H9 (cell line): ENCODE data around the gene GNA15. TPM values are rescaled to one million over a fixed set of nuclear protein-coding genes. Genes with fewer than 3 reads are reported as not detected.

ENCODE experiments used
- DNase-seq: peaks from one replicate; pipeline ENCODE4 v3.0.0-alpha.2; 2017
- H2AFZ ChIP-seq: one replicate; pipeline ENCODE4 v1.6.1; 2013; ENCODE audit warnings: mild to moderate bottlenecking, low read length, control low read depth, moderate library complexity
- H2AK5ac ChIP-seq: 2 replicates; pipeline ENCODE4 v1.6.1; 2013; ENCODE audit warnings: low read length, control low read depth, mixed read lengths; ENCODE audit not compliant: insufficient read length
- H2BK120ac ChIP-seq: one replicate; pipeline ENCODE4 v1.6.1; 2013; ENCODE audit warnings: low read depth, mild to moderate bottlenecking, low read length, control low read depth, inconsistent platforms; ENCODE audit not compliant: poor library complexity, severe bottlenecking
- H2BK12ac ChIP-seq: 2 replicates; pipeline ENCODE4 v1.6.1; 2013; ENCODE audit warnings: low read length, control low read depth, mixed read lengths, low read depth; ENCODE audit not compliant: insufficient read length
- H2BK15ac ChIP-seq: 2 replicates; pipeline ENCODE4 v1.6.1; 2013; ENCODE audit warnings: low read depth, low read length, control low read depth
- H2BK20ac ChIP-seq: one replicate; pipeline ENCODE4 v1.6.1; 2013; ENCODE audit warnings: low read depth, mild to moderate bottlenecking, low read length, control low read depth, inconsistent platforms; ENCODE audit not compliant: poor library complexity, severe bottlenecking
- H2BK5ac ChIP-seq: 2 replicates; pipeline ENCODE4 v1.6.1; 2013; ENCODE audit warnings: low read length, control low read depth, mixed read lengths; ENCODE audit not compliant: insufficient read length
- H3K14ac ChIP-seq: 2 replicates; pipeline ENCODE4 v1.6.1; 2013; ENCODE audit warnings: low read length, control low read depth; ENCODE audit not compliant: insufficient read depth
- H3K18ac ChIP-seq: 2 replicates; pipeline ENCODE4 v1.6.1; 2013; ENCODE audit warnings: low read depth, mild to moderate bottlenecking, mixed read lengths, low read length, control low read depth; ENCODE audit not compliant: insufficient read length
- H3K23ac ChIP-seq: 2 replicates; pipeline ENCODE4 v1.6.1; 2013; ENCODE audit warnings: low read length, control low read depth, mixed read lengths, low read depth; ENCODE audit not compliant: insufficient read length
- H3K23me2 ChIP-seq: 2 replicates; pipeline ENCODE4 v1.6.1; 2013; ENCODE audit warnings: low read depth, mild to moderate bottlenecking, mixed read lengths, low read length, control low read depth; ENCODE audit not compliant: insufficient read length, poor library complexity, severe bottlenecking
- H3K27ac ChIP-seq: 2 replicates; pipeline ENCODE4 v1.5.1; 2013; ENCODE audit warnings: low read length, control low read depth, mixed read lengths, low read depth; ENCODE audit not compliant: insufficient read length
- H3K27me3 ChIP-seq: 2 replicates; pipeline ENCODE4 v1.6.1; 2013; ENCODE audit warnings: low read length, control low read depth, inconsistent platforms; ENCODE audit not compliant: insufficient read depth
- H3K4ac ChIP-seq: 2 replicates; pipeline ENCODE4 v1.6.1; 2013; ENCODE audit warnings: low read depth, mild to moderate bottlenecking, control low read depth, inconsistent platforms, low read length, moderate library complexity
- H3K4me1 ChIP-seq: 2 replicates; pipeline ENCODE4 v1.6.1; 2013; ENCODE audit warnings: low read length, control low read depth, inconsistent platforms; ENCODE audit not compliant: insufficient read depth
- H3K4me2 ChIP-seq: 2 replicates; pipeline ENCODE4 v1.6.1; 2013; ENCODE audit warnings: low read length, control low read depth, mixed read lengths; ENCODE audit not compliant: insufficient read length, insufficient read depth
- H3K56ac ChIP-seq: 2 replicates; pipeline ENCODE4 v1.6.1; 2013; ENCODE audit warnings: low read depth, mild to moderate bottlenecking, mixed read lengths, low read length, control low read depth; ENCODE audit not compliant: insufficient read length
- H3K79me1 ChIP-seq: 2 replicates; pipeline ENCODE4 v1.6.1; 2013; ENCODE audit warnings: low read depth, mild to moderate bottlenecking, moderate library complexity, low read length, control low read depth, inconsistent platforms; ENCODE audit not compliant: insufficient read depth, poor library complexity, severe bottlenecking
- H3K79me2 ChIP-seq: 2 replicates; pipeline ENCODE4 v1.6.1; 2013; ENCODE audit warnings: low read length, control low read depth, inconsistent platforms; ENCODE audit not compliant: insufficient read depth
- H3K9ac ChIP-seq: 2 replicates; pipeline ENCODE4 v1.6.1; 2013; ENCODE audit warnings: low read length, control low read depth, mixed read lengths; ENCODE audit not compliant: insufficient read length; ENCODE audit errors: extremely low read depth
- H3K9me3 ChIP-seq: one replicate; pipeline ENCODE4 v1.6.1; 2013; ENCODE audit warnings: low read depth, low read length, inconsistent platforms; ENCODE audit not compliant: control insufficient read depth
- H3T11ph ChIP-seq: one replicate; pipeline ENCODE4 v1.6.1; 2013; ENCODE audit warnings: mild to moderate bottlenecking, low read length, control low read depth, inconsistent platforms
- H4K20me1 ChIP-seq: one replicate; pipeline ENCODE4 v1.6.1; 2013; ENCODE audit not compliant: control insufficient read depth, insufficient read length, insufficient read depth
- H4K5ac ChIP-seq: 2 replicates; pipeline ENCODE4 v1.6.1; 2013; ENCODE audit warnings: low read depth, mild to moderate bottlenecking, mixed read lengths, low read length, control low read depth; ENCODE audit not compliant: insufficient read length
- H4K8ac ChIP-seq: replicated peaks from 2 replicates; pipeline ENCODE4 v1.6.1; 2013; ENCODE audit warnings: low read length, control low read depth, mixed read lengths, low read depth; ENCODE audit not compliant: insufficient read length
- H4K91ac ChIP-seq: 2 replicates; pipeline ENCODE4 v1.6.1; 2013; ENCODE audit warnings: low read depth, mild to moderate bottlenecking, moderate library complexity, mixed read lengths, low read length, control low read depth; ENCODE audit not compliant: insufficient read length
- H3K27ac Mint-ChIP-seq, 3 experiments: 2 replicates in 2 of 3; 3 replicates in 1 of 3; pipeline ENCODE4 v1.8.0; 2020 to 2021; ENCODE audit warnings: mixed read lengths in 3 of 3, mild to moderate bottlenecking in 1 of 3, moderate library complexity in 1 of 3
- H3K27me3 Mint-ChIP-seq: 2 replicates; pipeline ENCODE4 v1.8.0; 2021; ENCODE audit warnings: low read depth, mild to moderate bottlenecking, moderate library complexity, mixed read lengths
- H3K36me3 Mint-ChIP-seq, 3 experiments: 2 replicates in 2 of 3; 3 replicates in 1 of 3; pipeline ENCODE4 v1.8.0; 2020 to 2021; ENCODE audit warnings: low read depth in 3 of 3, mixed read lengths in 3 of 3; ENCODE audit not compliant: insufficient read depth in 1 of 3
- H3K4me1 Mint-ChIP-seq, 2 experiments: 2 replicates each; pipeline ENCODE4 v1.8.0; 2020; ENCODE audit warnings: mixed read lengths in 2 of 2
- H3K4me3 Mint-ChIP-seq, 2 experiments: 2 replicates in 1 of 2; 3 replicates in 1 of 2; pipeline ENCODE4 v1.8.0; 2020 to 2021; ENCODE audit warnings: mild to moderate bottlenecking in 2 of 2, mixed read lengths in 2 of 2, moderate library complexity in 1 of 2
- H3K9me3 Mint-ChIP-seq, 2 experiments: 2 replicates in 1 of 2; 3 replicates in 1 of 2; pipeline ENCODE4 v1.8.0; 2020; ENCODE audit warnings: mild to moderate bottlenecking in 2 of 2, mixed read lengths in 2 of 2, moderate library complexity in 1 of 2
- WGBS: extraction: QIAGEN DNeasy Blood & Tissue Kit; methylation state at CpG from one replicate; pipeline ENCODE4 v1.1.7; 2013; ENCODE audit warnings: missing lambda C conversion rate, low lambda C conversion rate, mixed read lengths; ENCODE audit not compliant: insufficient read length; ENCODE audit errors: extremely low coverage; 5-methylcytosine and 5-hydroxymethylcytosine counted together
- total RNA-seq: library from RNA; stranded (reverse); gene quantifications from 2 replicates; pipeline ENCODE4 v1.2.1, GENCODE V29; 2021
- TF ChIP-seq, protein P1 (sequence below): fragments of 200-600 bp; sonication (generic); conservative IDR thresholded peaks from 3 replicates; pipeline ENCODE4 v1.8.0; 2021; ENCODE audit warnings: antibody characterized with exemption, mild to moderate bottlenecking

Gene GNA15
- total RNA-seq, 1 experiment from 2014 or later: not detected

DNA sequence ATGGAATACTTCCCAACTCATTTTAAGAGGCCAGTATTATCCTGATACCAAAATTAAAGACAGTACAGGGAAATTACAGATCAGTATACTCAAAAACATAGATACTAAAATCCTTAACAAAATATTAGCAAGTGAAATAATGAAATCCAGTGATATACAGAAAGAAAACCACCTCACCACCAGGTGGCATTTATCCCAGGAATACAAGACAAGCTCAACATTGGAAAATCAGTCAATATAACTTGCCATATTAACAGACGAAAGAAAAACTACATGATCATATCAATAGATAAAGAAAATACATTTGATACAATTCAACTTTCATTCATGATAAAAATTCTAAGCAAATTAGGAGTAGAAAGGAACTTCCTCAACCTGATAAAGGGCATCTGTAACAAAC lies 6.7 kb upstream of the GNA15 start:
- no CpG with 5 or more reads among the region's 1 CpG for WGBS
- no peaks in the 10 kb centered on the region for H3K79me1 ChIP-seq
- H3K18ac ChIP-seq: no peak overlapping the region
- no peak overlapping the region for H2AFZ ChIP-seq
- no peak overlapping the region for H3K27ac Mint-ChIP-seq
- no peaks in the 10 kb centered on the region for H3K79me2 ChIP-seq
- H2BK20ac ChIP-seq: no peak overlapping the region
- H3K4me3 Mint-ChIP-seq: no peak overlapping the region
- peaks cover 3 to 8% of the 10 kb centered on the region in 2 experiments; a peak in 3 of 4 replicates for H3K4me1 Mint-ChIP-seq
- H4K20me1 ChIP-seq: peaks cover 2% of the 10 kb centered on the region
- TF ChIP-seq, protein P1, sequence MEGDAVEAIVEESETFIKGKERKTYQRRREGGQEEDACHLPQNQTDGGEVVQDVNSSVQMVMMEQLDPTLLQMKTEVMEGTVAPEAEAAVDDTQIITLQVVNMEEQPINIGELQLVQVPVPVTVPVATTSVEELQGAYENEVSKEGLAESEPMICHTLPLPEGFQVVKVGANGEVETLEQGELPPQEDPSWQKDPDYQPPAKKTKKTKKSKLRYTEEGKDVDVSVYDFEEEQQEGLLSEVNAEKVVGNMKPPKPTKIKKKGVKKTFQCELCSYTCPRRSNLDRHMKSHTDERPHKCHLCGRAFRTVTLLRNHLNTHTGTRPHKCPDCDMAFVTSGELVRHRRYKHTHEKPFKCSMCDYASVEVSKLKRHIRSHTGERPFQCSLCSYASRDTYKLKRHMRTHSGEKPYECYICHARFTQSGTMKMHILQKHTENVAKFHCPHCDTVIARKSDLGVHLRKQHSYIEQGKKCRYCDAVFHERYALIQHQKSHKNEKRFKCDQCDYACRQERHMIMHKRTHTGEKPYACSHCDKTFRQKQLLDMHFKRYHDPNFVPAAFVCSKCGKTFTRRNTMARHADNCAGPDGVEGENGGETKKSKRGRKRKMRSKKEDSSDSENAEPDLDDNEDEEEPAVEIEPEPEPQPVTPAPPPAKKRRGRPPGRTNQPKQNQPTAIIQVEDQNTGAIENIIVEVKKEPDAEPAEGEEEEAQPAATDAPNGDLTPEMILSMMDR: peak; percentile 69
- H4K5ac ChIP-seq: no peak overlapping the region
- H3K56ac ChIP-seq: no peak overlapping the region
- no peak overlapping the region for H2BK120ac ChIP-seq
- no peaks in the 10 kb centered on the region for H3K9me3 Mint-ChIP-seq
- no peak overlapping the region for H3T11ph ChIP-seq
- no peaks in the 10 kb centered on the region for H3K36me3 Mint-ChIP-seq
- no peak overlapping the region for H3K4me2 ChIP-seq
- H3K23me2 ChIP-seq: no peaks in the 10 kb centered on the region
- H2AK5ac ChIP-seq: no peak overlapping the region
- H3K27me3 Mint-ChIP-seq: no peaks in the 10 kb centered on the region
- H3K27ac ChIP-seq: no peak overlapping the region
- H3K9me3 ChIP-seq: no peaks in the 10 kb centered on the region
- no peaks in the 10 kb centered on the region for H3K27me3 ChIP-seq
- H2BK5ac ChIP-seq: no peak overlapping the region
- H3K14ac ChIP-seq: no peak overlapping the region
- H3K4me1 ChIP-seq: no peaks in the 10 kb centered on the region
- no peak overlapping the region for H2BK15ac ChIP-seq
- H3K4ac ChIP-seq: no peak overlapping the region
- no peak overlapping the region for H3K9ac ChIP-seq
- H3K23ac ChIP-seq: no peak overlapping the region
- H4K91ac ChIP-seq: no peak overlapping the region
- no peak for DNase-seq
- no peak overlapping the region for H2BK12ac ChIP-seq
- H4K8ac ChIP-seq: no peak overlapping the region
